ENCODE data around the gene CNTN4. TPM values are rescaled to one million over a fixed set of nuclear protein-coding genes. Genes with fewer than 3 reads are reported as not detected.

The CNTN4 gene
- total and polyA plus RNA-seq, 2 of the 8 experiments (the other 6 are each of a cell fraction or from before 2014, with no cell fraction given), result 0.41 to 2.2 TPM

DNA sequence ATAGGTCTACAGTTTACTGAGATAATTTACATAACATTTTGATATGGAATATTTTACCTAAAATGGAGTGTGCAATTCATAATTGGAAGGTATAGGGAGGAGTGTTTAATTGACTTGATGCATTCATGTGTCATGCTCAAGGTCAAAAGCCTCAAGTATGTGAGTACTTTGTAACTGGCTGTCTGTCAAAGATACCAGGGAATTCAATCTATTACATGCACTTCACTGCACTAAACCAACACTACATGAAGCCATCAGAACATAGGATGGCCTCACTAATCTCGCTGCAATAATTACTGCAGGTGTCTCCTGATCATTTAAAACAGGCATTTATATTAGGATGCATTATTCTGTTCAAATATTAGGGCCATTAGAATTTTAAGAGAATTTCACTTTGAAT lies 367.2 kb downstream of the CNTN4 start (continued):
- TF ChIP-seq, protein P1, sequence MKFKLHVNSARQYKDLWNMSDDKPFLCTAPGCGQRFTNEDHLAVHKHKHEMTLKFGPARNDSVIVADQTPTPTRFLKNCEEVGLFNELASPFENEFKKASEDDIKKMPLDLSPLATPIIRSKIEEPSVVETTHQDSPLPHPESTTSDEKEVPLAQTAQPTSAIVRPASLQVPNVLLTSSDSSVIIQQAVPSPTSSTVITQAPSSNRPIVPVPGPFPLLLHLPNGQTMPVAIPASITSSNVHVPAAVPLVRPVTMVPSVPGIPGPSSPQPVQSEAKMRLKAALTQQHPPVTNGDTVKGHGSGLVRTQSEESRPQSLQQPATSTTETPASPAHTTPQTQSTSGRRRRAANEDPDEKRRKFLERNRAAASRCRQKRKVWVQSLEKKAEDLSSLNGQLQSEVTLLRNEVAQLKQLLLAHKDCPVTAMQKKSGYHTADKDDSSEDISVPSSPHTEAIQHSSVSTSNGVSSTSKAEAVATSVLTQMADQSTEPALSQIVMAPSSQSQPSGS (IDR thresholded peaks at IDR 0.05; ENCODE audit: low read length), result no peak
- TF ChIP-seq, protein P2, sequence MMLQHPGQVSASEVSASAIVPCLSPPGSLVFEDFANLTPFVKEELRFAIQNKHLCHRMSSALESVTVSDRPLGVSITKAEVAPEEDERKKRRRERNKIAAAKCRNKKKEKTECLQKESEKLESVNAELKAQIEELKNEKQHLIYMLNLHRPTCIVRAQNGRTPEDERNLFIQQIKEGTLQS (IDR thresholded peaks at IDR 0.05; ENCODE audit: insufficient read depth, low read depth, low read length), result no peak
- TF ChIP-seq, protein P3, sequence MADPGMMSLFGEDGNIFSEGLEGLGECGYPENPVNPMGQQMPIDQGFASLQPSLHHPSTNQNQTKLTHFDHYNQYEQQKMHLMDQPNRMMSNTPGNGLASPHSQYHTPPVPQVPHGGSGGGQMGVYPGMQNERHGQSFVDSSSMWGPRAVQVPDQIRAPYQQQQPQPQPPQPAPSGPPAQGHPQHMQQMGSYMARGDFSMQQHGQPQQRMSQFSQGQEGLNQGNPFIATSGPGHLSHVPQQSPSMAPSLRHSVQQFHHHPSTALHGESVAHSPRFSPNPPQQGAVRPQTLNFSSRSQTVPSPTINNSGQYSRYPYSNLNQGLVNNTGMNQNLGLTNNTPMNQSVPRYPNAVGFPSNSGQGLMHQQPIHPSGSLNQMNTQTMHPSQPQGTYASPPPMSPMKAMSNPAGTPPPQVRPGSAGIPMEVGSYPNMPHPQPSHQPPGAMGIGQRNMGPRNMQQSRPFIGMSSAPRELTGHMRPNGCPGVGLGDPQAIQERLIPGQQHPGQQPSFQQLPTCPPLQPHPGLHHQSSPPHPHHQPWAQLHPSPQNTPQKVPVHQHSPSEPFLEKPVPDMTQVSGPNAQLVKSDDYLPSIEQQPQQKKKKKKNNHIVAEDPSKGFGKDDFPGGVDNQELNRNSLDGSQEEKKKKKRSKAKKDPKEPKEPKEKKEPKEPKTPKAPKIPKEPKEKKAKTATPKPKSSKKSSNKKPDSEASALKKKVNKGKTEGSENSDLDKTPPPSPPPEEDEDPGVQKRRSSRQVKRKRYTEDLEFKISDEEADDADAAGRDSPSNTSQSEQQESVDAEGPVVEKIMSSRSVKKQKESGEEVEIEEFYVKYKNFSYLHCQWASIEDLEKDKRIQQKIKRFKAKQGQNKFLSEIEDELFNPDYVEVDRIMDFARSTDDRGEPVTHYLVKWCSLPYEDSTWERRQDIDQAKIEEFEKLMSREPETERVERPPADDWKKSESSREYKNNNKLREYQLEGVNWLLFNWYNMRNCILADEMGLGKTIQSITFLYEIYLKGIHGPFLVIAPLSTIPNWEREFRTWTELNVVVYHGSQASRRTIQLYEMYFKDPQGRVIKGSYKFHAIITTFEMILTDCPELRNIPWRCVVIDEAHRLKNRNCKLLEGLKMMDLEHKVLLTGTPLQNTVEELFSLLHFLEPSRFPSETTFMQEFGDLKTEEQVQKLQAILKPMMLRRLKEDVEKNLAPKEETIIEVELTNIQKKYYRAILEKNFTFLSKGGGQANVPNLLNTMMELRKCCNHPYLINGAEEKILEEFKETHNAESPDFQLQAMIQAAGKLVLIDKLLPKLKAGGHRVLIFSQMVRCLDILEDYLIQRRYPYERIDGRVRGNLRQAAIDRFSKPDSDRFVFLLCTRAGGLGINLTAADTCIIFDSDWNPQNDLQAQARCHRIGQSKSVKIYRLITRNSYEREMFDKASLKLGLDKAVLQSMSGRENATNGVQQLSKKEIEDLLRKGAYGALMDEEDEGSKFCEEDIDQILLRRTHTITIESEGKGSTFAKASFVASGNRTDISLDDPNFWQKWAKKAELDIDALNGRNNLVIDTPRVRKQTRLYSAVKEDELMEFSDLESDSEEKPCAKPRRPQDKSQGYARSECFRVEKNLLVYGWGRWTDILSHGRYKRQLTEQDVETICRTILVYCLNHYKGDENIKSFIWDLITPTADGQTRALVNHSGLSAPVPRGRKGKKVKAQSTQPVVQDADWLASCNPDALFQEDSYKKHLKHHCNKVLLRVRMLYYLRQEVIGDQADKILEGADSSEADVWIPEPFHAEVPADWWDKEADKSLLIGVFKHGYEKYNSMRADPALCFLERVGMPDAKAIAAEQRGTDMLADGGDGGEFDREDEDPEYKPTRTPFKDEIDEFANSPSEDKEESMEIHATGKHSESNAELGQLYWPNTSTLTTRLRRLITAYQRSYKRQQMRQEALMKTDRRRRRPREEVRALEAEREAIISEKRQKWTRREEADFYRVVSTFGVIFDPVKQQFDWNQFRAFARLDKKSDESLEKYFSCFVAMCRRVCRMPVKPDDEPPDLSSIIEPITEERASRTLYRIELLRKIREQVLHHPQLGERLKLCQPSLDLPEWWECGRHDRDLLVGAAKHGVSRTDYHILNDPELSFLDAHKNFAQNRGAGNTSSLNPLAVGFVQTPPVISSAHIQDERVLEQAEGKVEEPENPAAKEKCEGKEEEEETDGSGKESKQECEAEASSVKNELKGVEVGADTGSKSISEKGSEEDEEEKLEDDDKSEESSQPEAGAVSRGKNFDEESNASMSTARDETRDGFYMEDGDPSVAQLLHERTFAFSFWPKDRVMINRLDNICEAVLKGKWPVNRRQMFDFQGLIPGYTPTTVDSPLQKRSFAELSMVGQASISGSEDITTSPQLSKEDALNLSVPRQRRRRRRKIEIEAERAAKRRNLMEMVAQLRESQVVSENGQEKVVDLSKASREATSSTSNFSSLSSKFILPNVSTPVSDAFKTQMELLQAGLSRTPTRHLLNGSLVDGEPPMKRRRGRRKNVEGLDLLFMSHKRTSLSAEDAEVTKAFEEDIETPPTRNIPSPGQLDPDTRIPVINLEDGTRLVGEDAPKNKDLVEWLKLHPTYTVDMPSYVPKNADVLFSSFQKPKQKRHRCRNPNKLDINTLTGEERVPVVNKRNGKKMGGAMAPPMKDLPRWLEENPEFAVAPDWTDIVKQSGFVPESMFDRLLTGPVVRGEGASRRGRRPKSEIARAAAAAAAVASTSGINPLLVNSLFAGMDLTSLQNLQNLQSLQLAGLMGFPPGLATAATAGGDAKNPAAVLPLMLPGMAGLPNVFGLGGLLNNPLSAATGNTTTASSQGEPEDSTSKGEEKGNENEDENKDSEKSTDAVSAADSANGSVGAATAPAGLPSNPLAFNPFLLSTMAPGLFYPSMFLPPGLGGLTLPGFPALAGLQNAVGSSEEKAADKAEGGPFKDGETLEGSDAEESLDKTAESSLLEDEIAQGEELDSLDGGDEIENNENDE (IDR thresholded peaks at IDR 0.05; ENCODE audit: insufficient replicate concordance, low read length), result no peak
